HepG2 (cell line): ENCODE measurements around the gene ZNF48. TPM values are rescaled to one million over a fixed set of nuclear protein-coding genes. Genes with fewer than 3 reads are reported as not detected.

ENCODE experiments used
- FOXC1 ChIP-seq: sonication (generic); formaldehyde crosslinking; IDR thresholded peaks from 2 replicates; pipeline ENCODE4 v1.8.0; 2022; ENCODE audit warnings: mild to moderate bottlenecking, missing genetic modification reagents, borderline replicate concordance
- HDAC2 ChIP-seq: sonication (generic); formaldehyde crosslinking; IDR thresholded peaks from 2 replicates; pipeline ENCODE4 v1.4.0; 2020; ENCODE audit warnings: missing genetic modification reagents
- HDAC6 ChIP-seq: fragments of 200-600 bp; sonication (generic); IDR thresholded peaks from 2 replicates; pipeline ENCODE4 v1.7.0; 2017; ENCODE audit warnings: mild to moderate bottlenecking, antibody characterized with exemption, low read length, low read depth
- HNF4G ChIP-seq, 2 experiments: sonication (generic) in 1 of 2; formaldehyde crosslinking in 1 of 2; IDR thresholded peaks; 2 replicates each; pipeline versions ENCODE4 v1.4.0 to v1.6.1; 2011 to 2020; ENCODE audit warnings: borderline replicate concordance in 2 of 2, low read depth in 2 of 2, mild to moderate bottlenecking in 2 of 2, low read length in 1 of 2, missing genetic modification reagents in 1 of 2, moderate library complexity in 1 of 2
- IKZF1 ChIP-seq: fragments of 450-650 bp; IDR thresholded peaks from 2 replicates; pipeline ENCODE4 v1.7.1; 2016
- IRF2 ChIP-seq: IDR thresholded peaks from 2 replicates; pipeline ENCODE4 v1.6.1; 2018; ENCODE audit warnings: missing genetic modification reagents, missing compliant biosample characterization
- JARID2 ChIP-seq: sonication (generic); formaldehyde crosslinking; IDR thresholded peaks from 2 replicates; pipeline ENCODE4 v1.8.1; 2023; ENCODE audit warnings: missing genetic modification reagents, inconsistent platforms; ENCODE audit not compliant: insufficient replicate concordance
- MEIS2 ChIP-seq: sonication (generic); formaldehyde crosslinking; IDR thresholded peaks from 2 replicates; pipeline ENCODE4 v1.9.0; 2021; ENCODE audit warnings: mild to moderate bottlenecking, missing genetic modification reagents
- MTF2 ChIP-seq: sonication (generic); formaldehyde crosslinking; IDR thresholded peaks from 2 replicates; pipeline ENCODE4 v1.5.0; 2020; ENCODE audit warnings: missing genetic modification reagents, borderline replicate concordance
- PAX8 ChIP-seq: sonication (generic); formaldehyde crosslinking; IDR thresholded peaks from 2 replicates; pipeline ENCODE4 v1.8.0; 2022; ENCODE audit warnings: mild to moderate bottlenecking, missing genetic modification reagents, borderline replicate concordance
- SMAD3 ChIP-seq: sonication (generic); formaldehyde crosslinking; IDR thresholded peaks from 2 replicates; pipeline ENCODE4 v1.4.0; 2020; ENCODE audit warnings: missing genetic modification reagents
- SP5 ChIP-seq: IDR thresholded peaks from 2 replicates; pipeline ENCODE4 v1.6.1; 2016; ENCODE audit warnings: low read depth, borderline replicate concordance
- THYN1 ChIP-seq: sonication (generic); formaldehyde crosslinking; IDR thresholded peaks from 2 replicates; pipeline ENCODE4 v1.8.1; 2023; ENCODE audit warnings: low read depth, mild to moderate bottlenecking, moderate library complexity, missing genetic modification reagents, borderline replicate concordance
- ZFP62 ChIP-seq: sonication (generic); formaldehyde crosslinking; IDR thresholded peaks from 2 replicates; pipeline ENCODE4 v1.4.0; 2020; ENCODE audit warnings: missing genetic modification reagents
- ZNF280B ChIP-seq: sonication (generic); formaldehyde crosslinking; IDR thresholded peaks from 2 replicates; pipeline ENCODE4 v1.5.0; 2020; ENCODE audit warnings: missing genetic modification reagents, mild to moderate bottlenecking, borderline replicate concordance
- ZNF337 ChIP-seq: sonication (generic); formaldehyde crosslinking; IDR thresholded peaks from 2 replicates; pipeline ENCODE4 v1.5.1; 2020; ENCODE audit warnings: missing genetic modification reagents, low read depth, mild to moderate bottlenecking, borderline replicate concordance
- ZNF354B ChIP-seq: sonication (generic); formaldehyde crosslinking; IDR thresholded peaks from 2 replicates; pipeline ENCODE4 v1.8.0; 2022; ENCODE audit warnings: mild to moderate bottlenecking, missing genetic modification reagents
- ZNF543 ChIP-seq: sonication (generic); formaldehyde crosslinking; IDR thresholded peaks from 2 replicates; pipeline ENCODE4 v1.4.0; 2020; ENCODE audit warnings: mild to moderate bottlenecking, missing genetic modification reagents
- ZNF629 ChIP-seq: sonication (generic); formaldehyde crosslinking; conservative IDR thresholded peaks from 2 replicates; pipeline ENCODE4 v1.5.0; 2020; ENCODE audit warnings: missing genetic modification reagents
- ZNF749 ChIP-seq: sonication (generic); formaldehyde crosslinking; IDR thresholded peaks from 2 replicates; pipeline ENCODE4 v1.8.0; 2022; ENCODE audit warnings: mild to moderate bottlenecking, missing genetic modification reagents, moderate library complexity, borderline replicate concordance
- ZNF792 ChIP-seq: IDR thresholded peaks from 2 replicates; pipeline ENCODE4 v1.6.1; 2016
- ZNF800 ChIP-seq: sonication (generic); formaldehyde crosslinking; IDR thresholded peaks from 2 replicates; pipeline ENCODE4 v1.4.0; 2020; ENCODE audit warnings: missing genetic modification reagents
- ZSCAN22 ChIP-seq: sonication (generic); formaldehyde crosslinking; IDR thresholded peaks from 2 replicates; pipeline ENCODE4 v1.4.0; 2020; ENCODE audit warnings: mild to moderate bottlenecking, missing genetic modification reagents
- ZSCAN29 ChIP-seq: sonication (generic); formaldehyde crosslinking; conservative IDR thresholded peaks from 2 replicates; pipeline ENCODE4 v1.4.0; 2020; ENCODE audit warnings: mild to moderate bottlenecking, missing genetic modification reagents
- polyA plus RNA-seq, 8 experiments: library from polyadenylated mRNA; depleted of rRNA in 3 of 8; stranded (reverse) in 7 of 8; unstranded in 1 of 8; fragments of >200 nt; fragmentation: Illumina TruSeq in 4 of 8; extraction: Trizol in 4 of 8; gene quantifications; 2 replicates each; pipeline versions ENCODE4 v1.2.1 to v1.2.3, GENCODE V29; 2011 to 2016; ENCODE audit warnings: low read depth in 4 of 8, missing spikeins in 1 of 8, mixed read lengths in 1 of 8; ENCODE audit not compliant: insufficient read depth in 1 of 8
- total RNA-seq, 5 experiments: library from RNA; depleted of rRNA; stranded (reverse); fragments of >200 nt; fragmentation: Illumina TruSeq; extraction: Trizol; gene quantifications; 2 replicates each; pipeline ENCODE4 v1.2.3, GENCODE V29; 2016; ENCODE audit warnings: low read depth in 1 of 5
- TF ChIP-seq, protein P1 (sequence below): IDR thresholded peaks from 2 replicates; pipeline ENCODE4 v1.6.1; 2018; ENCODE audit warnings: missing genetic modification reagents, mild to moderate bottlenecking, missing compliant biosample characterization

Gene ZNF48
- total and polyA plus RNA-seq, 2 of the 13 experiments (the other 11 are each of a cell fraction or from before 2014, with no cell fraction given), result 9.9 to 12.3 TPM

DNA sequence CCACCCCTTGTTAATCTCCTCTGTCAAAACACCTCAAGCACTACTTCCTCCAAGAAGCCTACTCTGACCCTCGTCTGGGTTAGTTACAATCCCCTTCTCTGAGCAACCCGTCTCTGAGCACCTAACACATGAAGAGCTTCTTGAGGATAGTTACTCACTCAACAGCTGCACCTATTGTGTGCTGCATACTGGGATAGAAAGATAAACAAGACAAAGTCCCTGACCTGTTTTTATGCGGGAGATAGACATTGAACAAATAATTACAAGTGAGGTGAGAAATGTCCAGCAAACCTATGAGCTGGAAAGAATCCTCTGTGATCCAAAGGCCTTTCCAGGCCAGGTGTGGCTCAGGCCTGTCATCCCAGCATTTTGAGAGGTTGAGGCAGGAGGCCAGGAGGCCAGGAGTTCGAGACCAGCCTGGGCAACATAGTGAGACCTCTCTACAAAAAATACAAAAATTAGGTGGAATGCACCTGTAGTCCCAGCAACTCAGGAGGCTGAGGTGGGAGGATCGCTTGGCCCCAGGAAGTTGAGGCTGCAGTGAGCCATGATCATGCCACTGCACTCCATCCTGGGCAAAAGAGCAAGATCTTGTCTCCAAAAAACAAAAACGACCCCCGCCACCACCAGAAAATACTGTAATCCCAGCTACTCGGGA is 6.7 kb downstream of the ZNF48 start (continued):
- peak; percentile 66; the same call in 1 of the 2 replicates for TF ChIP-seq ZSCAN29
- TF ChIP-seq SP5 (CRISPR knock-in tag), result peak; percentile 34; the same call in 1 of the 2 replicates
- peak; percentile 83; the same call in 1 of the 2 replicates for TF ChIP-seq ZNF337 (CRISPR knock-in tag)
- TF ChIP-seq THYN1 (CRISPR knock-in tag), result no peak
- TF ChIP-seq IKZF1, result no peak
- no peak for TF ChIP-seq ZNF280B
- TF ChIP-seq MTF2 (CRISPR knock-in tag), result no peak
- TF ChIP-seq HDAC6, result no peak
- TF ChIP-seq ZNF749 (CRISPR knock-in tag), result no peak
- no peak for TF ChIP-seq ZNF354B
- TF ChIP-seq ZNF629, result peak; percentile 91
- peak; percentile 13 for TF ChIP-seq FOXC1 (CRISPR knock-in tag)
- TF ChIP-seq PAX8 (CRISPR knock-in tag), result no peak
- no peak for TF ChIP-seq ZNF800 (CRISPR knock-in tag)
- no peak for TF ChIP-seq ZSCAN22 (CRISPR knock-in tag)
- peak; percentile 95 for TF ChIP-seq HDAC2 (CRISPR knock-in tag)
- TF ChIP-seq HNF4G (IDR thresholded peaks at IDR 0.05; ENCODE audit: borderline replicate concordance, low read depth, low read length), result peak; percentile 85
- peak; percentile 50; the same call in 1 of the 2 replicates for TF ChIP-seq HNF4G (CRISPR knock-in tag; IDR thresholded peaks at IDR 0.05; ENCODE audit: borderline replicate concordance, low read depth)
- TF ChIP-seq JARID2 (CRISPR knock-in tag), result peak; percentile 72
- TF ChIP-seq, protein P1, sequence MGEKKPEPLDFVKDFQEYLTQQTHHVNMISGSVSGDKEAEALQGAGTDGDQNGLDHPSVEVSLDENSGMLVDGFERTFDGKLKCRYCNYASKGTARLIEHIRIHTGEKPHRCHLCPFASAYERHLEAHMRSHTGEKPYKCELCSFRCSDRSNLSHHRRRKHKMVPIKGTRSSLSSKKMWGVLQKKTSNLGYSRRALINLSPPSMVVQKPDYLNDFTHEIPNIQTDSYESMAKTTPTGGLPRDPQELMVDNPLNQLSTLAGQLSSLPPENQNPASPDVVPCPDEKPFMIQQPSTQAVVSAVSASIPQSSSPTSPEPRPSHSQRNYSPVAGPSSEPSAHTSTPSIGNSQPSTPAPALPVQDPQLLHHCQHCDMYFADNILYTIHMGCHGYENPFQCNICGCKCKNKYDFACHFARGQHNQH (CRISPR knock-in tag), result peak; percentile 67
- peak; percentile 99 for TF ChIP-seq ZNF792 (CRISPR knock-in tag)
- peak; percentile 75 for TF ChIP-seq SMAD3 (CRISPR knock-in tag)
- peak; percentile 74; the same call in 1 of the 2 replicates for TF ChIP-seq ZNF543 (CRISPR knock-in tag)
- no peak for TF ChIP-seq ZFP62
- peak; percentile 49; the same call in 1 of the 2 replicates for TF ChIP-seq MEIS2 (CRISPR knock-in tag)
- peak; percentile 77 for TF ChIP-seq IRF2 (CRISPR knock-in tag)
